GM12865 (cell line): ENCODE data around the gene RBMS3.

ENCODE experiments used
- DNase-seq: peaks from one replicate; pipeline ENCODE4 v3.0.0; 2010; ENCODE audit warnings: low read depth
- H3K4me3 ChIP-seq: 2 replicates; pipeline ENCODE4 v1.5.1; 2011; ENCODE audit warnings: mild to moderate bottlenecking, low read depth, low read length, control low read depth
- TF ChIP-seq, protein P1 (sequence below): IDR thresholded peaks from 2 replicates; pipeline ENCODE4 v1.5.1; 2011; ENCODE audit warnings: low read length, control low read depth, low read depth, inconsistent platforms; ENCODE audit not compliant: insufficient read depth; ENCODE audit errors: missing control alignments

RBMS3 gene

DNA sequence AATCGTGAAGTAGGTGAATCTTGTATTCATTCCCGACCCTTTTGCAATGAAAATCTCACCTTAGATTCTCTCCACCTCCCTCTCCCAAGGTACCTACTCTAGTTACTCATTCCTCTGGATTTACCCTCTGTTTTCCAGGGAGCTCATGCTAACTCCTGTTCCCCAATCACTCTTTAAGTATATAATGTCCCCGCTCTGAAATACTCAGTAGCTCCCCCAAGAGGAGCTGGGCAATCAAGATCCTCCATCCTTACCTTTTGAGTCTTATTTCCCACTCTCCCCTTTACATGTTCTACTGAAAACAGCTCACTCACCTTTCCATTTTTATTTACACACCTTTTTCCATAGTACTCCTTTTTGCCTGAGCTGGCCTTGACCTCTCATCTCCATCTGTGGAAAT is 599.9 kb downstream of the RBMS3 start:
- no peak for DNase-seq
- H3K4me3 ChIP-seq, result no peak overlapping the region
- TF ChIP-seq, protein P1, sequence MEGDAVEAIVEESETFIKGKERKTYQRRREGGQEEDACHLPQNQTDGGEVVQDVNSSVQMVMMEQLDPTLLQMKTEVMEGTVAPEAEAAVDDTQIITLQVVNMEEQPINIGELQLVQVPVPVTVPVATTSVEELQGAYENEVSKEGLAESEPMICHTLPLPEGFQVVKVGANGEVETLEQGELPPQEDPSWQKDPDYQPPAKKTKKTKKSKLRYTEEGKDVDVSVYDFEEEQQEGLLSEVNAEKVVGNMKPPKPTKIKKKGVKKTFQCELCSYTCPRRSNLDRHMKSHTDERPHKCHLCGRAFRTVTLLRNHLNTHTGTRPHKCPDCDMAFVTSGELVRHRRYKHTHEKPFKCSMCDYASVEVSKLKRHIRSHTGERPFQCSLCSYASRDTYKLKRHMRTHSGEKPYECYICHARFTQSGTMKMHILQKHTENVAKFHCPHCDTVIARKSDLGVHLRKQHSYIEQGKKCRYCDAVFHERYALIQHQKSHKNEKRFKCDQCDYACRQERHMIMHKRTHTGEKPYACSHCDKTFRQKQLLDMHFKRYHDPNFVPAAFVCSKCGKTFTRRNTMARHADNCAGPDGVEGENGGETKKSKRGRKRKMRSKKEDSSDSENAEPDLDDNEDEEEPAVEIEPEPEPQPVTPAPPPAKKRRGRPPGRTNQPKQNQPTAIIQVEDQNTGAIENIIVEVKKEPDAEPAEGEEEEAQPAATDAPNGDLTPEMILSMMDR, result no peak

DNA sequence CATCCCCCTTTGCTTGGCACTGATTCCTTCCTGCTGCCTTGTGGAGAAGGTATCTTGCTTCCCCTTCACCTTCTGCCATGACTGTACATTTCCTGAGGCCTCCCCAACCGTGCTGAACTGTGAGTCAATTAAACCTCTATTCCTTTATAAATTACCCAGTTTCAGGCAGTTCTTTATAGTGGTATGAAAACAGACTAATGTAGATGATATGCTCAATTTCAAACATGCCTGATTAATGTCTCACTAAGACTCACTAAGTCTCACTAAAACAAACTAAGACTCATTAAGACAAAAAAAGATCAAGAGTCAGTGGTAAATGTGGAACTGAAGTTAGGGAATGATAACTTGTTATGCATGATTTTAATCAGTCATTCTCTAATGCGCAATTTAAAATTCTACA is 606.6 kb downstream of the RBMS3 start:
- no peak overlapping the region for H3K4me3 ChIP-seq
- TF ChIP-seq, protein P1, result no peak
- DNase-seq, result no peak

DNA sequence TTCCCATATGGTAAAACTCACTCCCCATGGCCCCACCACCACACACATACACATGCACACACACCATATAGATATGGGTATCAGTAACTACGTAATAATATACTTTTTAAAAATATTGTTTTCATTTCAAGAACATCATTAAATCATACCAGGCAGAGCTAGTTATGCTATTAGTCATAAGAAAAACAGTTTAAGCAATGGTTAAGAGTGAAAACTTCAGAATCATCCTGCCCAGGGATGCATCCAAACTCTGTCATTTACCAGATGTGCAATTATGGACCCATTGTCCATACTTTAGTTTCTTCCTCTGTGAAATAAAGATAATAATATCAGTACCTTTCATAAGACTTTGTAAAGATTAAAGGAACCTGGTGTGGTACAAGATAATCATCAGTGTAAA is 608.3 kb downstream of the RBMS3 start:
- TF ChIP-seq, protein P1, result no peak
- no peak for DNase-seq
- no peak overlapping the region for H3K4me3 ChIP-seq

DNA sequence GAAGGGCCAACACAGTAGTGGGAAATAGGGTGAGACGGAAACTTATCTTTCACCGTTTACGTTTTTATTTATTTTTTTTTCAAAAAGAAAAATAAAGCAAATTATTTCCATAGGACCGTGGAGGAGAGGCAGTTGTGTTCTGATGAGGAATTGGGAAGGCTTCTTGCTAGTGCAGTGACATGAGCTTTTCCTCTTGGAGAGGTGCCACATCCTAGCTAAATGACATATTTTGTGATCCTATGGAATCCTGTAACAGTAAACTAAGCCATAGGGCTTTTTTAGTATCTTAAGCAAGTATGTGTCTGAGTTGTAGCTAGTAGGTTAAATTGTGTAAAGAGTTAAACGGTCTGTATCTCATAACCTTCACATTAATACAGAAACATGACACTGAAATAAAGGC is 609.9 kb downstream of the RBMS3 start:
- no peak overlapping the region for H3K4me3 ChIP-seq
- no peak for DNase-seq
- TF ChIP-seq, protein P1, result no peak

DNA sequence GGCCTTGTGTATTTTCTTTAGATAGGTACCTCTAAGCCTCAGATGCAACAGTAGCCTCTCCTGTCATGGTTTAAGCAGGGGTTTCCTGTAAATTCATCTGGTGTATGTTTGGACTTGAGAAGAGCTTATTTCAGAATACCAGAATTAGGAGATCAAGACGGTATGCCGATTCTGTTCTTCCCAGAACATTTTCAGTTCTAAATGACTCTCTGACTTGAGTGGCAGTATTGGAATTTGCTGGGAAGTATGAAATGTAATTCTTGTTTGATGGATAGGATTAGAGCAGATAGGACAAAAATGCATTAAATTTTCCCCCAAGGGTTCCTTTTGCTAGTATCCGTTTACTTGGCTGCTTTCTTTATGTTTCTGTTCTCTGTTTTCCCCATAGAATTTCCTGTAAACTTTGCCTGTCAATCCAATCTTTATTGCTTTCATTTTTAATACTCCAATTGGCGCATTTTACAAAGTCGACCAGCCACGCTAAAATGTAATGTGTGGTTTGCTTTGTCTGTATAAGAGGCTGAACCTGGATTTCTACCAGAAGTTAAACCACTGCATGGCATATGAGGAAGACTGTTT is 612.2 kb downstream of the RBMS3 start:
- no peak overlapping the region for H3K4me3 ChIP-seq
- DNase-seq, result no peak
- TF ChIP-seq, protein P1, result no peak

DNA sequence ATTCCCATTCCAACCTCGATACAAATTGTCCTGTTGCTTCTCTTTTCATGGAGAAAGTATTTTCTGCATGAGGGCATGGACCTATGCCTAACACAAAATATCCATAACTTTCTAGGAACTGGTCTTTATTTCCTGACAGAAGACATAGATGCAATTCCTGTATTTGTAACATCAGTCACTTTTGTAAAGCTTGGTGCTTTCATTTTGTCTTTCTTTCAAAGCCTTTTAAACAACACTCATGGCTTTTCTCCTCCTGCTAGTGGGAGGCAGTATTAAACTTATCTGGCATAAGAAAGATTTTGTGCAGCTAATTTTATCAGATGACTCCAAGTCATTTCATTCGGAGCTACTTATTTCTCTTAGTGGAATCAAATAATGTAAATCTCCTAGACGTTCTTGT is 616.0 kb downstream of the RBMS3 start:
- DNase-seq, result no peak
- TF ChIP-seq, protein P1, result no peak
- no peak overlapping the region for H3K4me3 ChIP-seq

DNA sequence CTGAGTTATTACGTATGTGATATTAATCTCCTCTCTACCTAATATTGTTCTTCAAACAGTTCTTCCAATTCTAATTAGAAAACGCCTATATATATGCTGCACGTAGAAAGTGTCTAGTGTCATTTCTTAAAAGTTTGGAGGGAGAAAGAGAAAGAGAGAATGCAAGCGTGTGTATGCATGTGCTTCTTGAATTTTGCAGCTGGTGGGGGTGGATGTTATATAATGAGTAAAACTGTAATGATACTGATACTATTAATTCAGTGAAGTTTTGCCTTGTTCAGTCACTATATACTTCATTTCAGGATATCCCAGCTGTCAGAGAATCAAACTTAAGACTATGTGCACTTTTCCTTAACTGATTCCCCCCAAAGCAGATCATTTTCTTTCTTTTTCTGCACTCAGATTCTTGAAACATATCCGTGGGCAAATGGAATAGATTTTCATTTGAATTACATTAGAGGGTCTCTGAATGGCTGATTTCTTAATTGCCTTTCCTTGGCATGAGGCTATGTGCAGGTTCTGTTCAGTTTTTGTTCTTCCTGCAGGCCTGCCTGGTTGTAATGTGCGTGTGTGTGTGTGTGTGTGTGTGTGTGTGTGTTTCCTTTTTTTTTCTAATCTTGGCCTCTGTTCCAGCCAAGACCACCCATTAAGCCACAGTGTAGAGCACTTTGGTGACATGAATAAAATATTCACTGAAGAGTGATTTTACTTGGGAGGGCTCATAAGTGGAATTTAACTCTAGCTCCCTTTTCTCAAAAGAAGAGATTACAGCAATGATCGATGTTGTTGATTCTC is 617.5 kb downstream of the RBMS3 start:
- TF ChIP-seq, protein P1, result no peak
- no peak overlapping the region for H3K4me3 ChIP-seq
- no peak for DNase-seq
